OCI-LY7 (cell line): ENCODE data around the gene FCMR. TPM values are rescaled to one million over a fixed set of nuclear protein-coding genes. Genes with fewer than 3 reads are reported as not detected.

Source experiments
- BruUV-seq: library from RNA; stranded (reverse); fragments of 400-500 nt; replicated peaks from 2 replicates; lab custom pipeline; 2021; lab: Mats Ljungman, UMichigan
- CTCF ChIA-PET: fragments of 300-600 bp; sonication (Branson Sonifier 250); formaldehyde crosslinking; loops from one replicate; lab custom pipeline; 2022; ENCODE audit warnings: antibody characterized with exemption; ENCODE audit not compliant: unreplicated experiment; lab: Charles Lee
- POLR2A ChIA-PET: fragments of 300-600 bp; sonication (Branson Sonifier 250); formaldehyde crosslinking; loops from one replicate; lab custom pipeline; 2022; ENCODE audit warnings: antibody characterized with exemption; lab: Charles Lee
- DNase-seq: peaks from one replicate; pipeline ENCODE4 v3.0.0-alpha.2; 2015; ENCODE audit warnings: low spot score
- H2AFZ ChIP-seq: fragments of 200-600 bp; sonication (generic), shearing (Covaris generic); 2 replicates; pipeline ENCODE4 v1.6.1; 2014; ENCODE audit warnings: mild to moderate bottlenecking, antibody characterized with exemption, low read length, moderate library complexity
- H3K27ac ChIP-seq: fragments of 200-600 bp; sonication (generic); 2 replicates; pipeline ENCODE4 v1.5.1; 2014; ENCODE audit warnings: mixed run types, low read depth, mild to moderate bottlenecking, moderate library complexity, low read length, inconsistent platforms; ENCODE audit not compliant: poor library complexity, severe bottlenecking
- H3K36me3 ChIP-seq: fragments of 200-600 bp; sonication (generic); 2 replicates; pipeline ENCODE4 v1.6.1; 2014; ENCODE audit warnings: mild to moderate bottlenecking, antibody characterized with exemption, low read length, moderate library complexity, mixed read lengths; ENCODE audit not compliant: insufficient read depth
- H3K4me1 ChIP-seq: fragments of 200-600 bp; sonication (generic); 2 replicates; pipeline ENCODE4 v1.5.1; 2014; ENCODE audit warnings: mild to moderate bottlenecking, low read length; ENCODE audit not compliant: insufficient read depth, poor library complexity, severe bottlenecking
- H3K4me2 ChIP-seq: fragments of 200-600 bp; sonication (generic); 2 replicates; pipeline ENCODE4 v1.6.1; 2014; ENCODE audit warnings: mild to moderate bottlenecking, low read length
- H3K4me3 ChIP-seq: fragments of 200-600 bp; sonication (generic); 2 replicates; pipeline ENCODE4 v1.5.1; 2014; ENCODE audit warnings: mild to moderate bottlenecking, low read depth, low read length; ENCODE audit not compliant: poor library complexity, severe bottlenecking
- H3K79me2 ChIP-seq: fragments of 200-600 bp; sonication (generic); 2 replicates; pipeline ENCODE4 v1.6.1; 2016; ENCODE audit warnings: low read depth, mild to moderate bottlenecking, low read length, moderate library complexity, mixed read lengths; ENCODE audit not compliant: insufficient read depth
- H3K9me2 ChIP-seq: fragments of 200-600 bp; sonication (generic); 2 replicates; pipeline ENCODE4 v1.6.1; 2016; ENCODE audit warnings: mild to moderate bottlenecking, low read length, mixed read lengths; ENCODE audit not compliant: insufficient read depth
- H3K9me3 ChIP-seq: fragments of 200-600 bp; sonication (generic); 2 replicates; pipeline ENCODE4 v1.6.1; 2014; ENCODE audit warnings: mild to moderate bottlenecking, mixed run types, low read length, mixed read lengths
- H4K20me1 ChIP-seq: fragments of 200-600 bp; sonication (generic); 2 replicates; pipeline ENCODE4 v1.6.1; 2014; ENCODE audit warnings: mild to moderate bottlenecking, antibody characterized with exemption, low read length, moderate library complexity, mixed read lengths; ENCODE audit not compliant: insufficient read depth
- CTCF ChIP-seq: fragments of 200-600 bp; sonication (generic); conservative IDR thresholded peaks from 2 replicates; pipeline ENCODE4 v1.5.1; 2014; ENCODE audit warnings: mild to moderate bottlenecking, antibody characterized with exemption, low read length, moderate library complexity, mixed read lengths
- EZH2phosphoT487 ChIP-seq: fragments of 200-600 bp; sonication (generic); IDR thresholded peaks from 2 replicates; pipeline ENCODE4 v1.6.1; 2018; ENCODE audit warnings: low read depth, borderline replicate concordance, mild to moderate bottlenecking, mixed run types, antibody characterized with exemption, low read length, moderate library complexity, mixed read lengths
- intact Hi-C: fragments of 100-400 bp; cut with micrococcal nuclease; formaldehyde crosslinking; loops from one replicate; pipeline ENCODE4 v1.10.0; 2022; ENCODE audit not compliant: unreplicated experiment
- total RNA-seq, 2 experiments: library from RNA; depleted of rRNA in 1 of 2; stranded (reverse); fragments of >200 nt in 1 of 2; shearing (Covaris generic) in 1 of 2; gene quantifications; 2 replicates each; pipeline ENCODE4 v1.2.3, GENCODE V29; 2014 to 2022

Gene FCMR
- total RNA-seq, 2 experiments from 2014 or later = 5.2 to 9.2 TPM

GRCh38 chr1:206965781-206966180 is 44.0 kb upstream of the FCMR start:
- Histone ChIP-seq H3K9me3 (no peaks in the 10 kb centered on the region), H2AFZ (no peak overlapping the region), H3K27ac (no peak overlapping the region), H3K9me2 (no peaks in the 10 kb centered on the region), H3K79me2 (no peaks in the 10 kb centered on the region), H3K4me1 (no peaks in the 10 kb centered on the region), H3K4me3 (no peak overlapping the region), H3K36me3 (no peaks in the 10 kb centered on the region), H4K20me1 (no peaks in the 10 kb centered on the region), H3K4me2 (no peak overlapping the region)
- POLR2A ChIA-PET = interaction anchor here (0.6 kb wide), 1 partner anchor 46 kb away, joined by 5 read pairs; no protein-coding TSS in a partner anchor
- no peak for TF ChIP-seq CTCF
- TF ChIP-seq EZH2phosphoT487 = no peak
- intact Hi-C loops = no loop called here
- CTCF ChIA-PET = no interaction called here
- no TSS peak for BruUV-seq
- no peak for DNase-seq

GRCh38 chr1:206963740-206964139 is 42.0 kb upstream of the FCMR start:
- Histone ChIP-seq H3K4me2 (no peak overlapping the region), H3K4me3 (no peak overlapping the region), H3K4me1 (no peaks in the 10 kb centered on the region), H3K9me2 (no peaks in the 10 kb centered on the region), H3K27ac (no peak overlapping the region), H2AFZ (no peak overlapping the region), H3K9me3 (no peaks in the 10 kb centered on the region), H3K79me2 (no peaks in the 10 kb centered on the region), H4K20me1 (no peaks in the 10 kb centered on the region), H3K36me3 (no peaks in the 10 kb centered on the region)
- ChIA-PET POLR2A (no interaction called here), CTCF (no interaction called here)
- intact Hi-C loops = no loop called here
- no TSS peak for BruUV-seq
- DNase-seq = no peak
- TF ChIP-seq EZH2phosphoT487 (no peak), CTCF (no peak)

- Histone ChIP-seq H2AFZ (no peak overlapping the region), H3K79me2 (no peaks in the 10 kb centered on the region), H3K27ac (no peak overlapping the region), H3K36me3 (no peaks in the 10 kb centered on the region), H3K9me3 (no peaks in the 10 kb centered on the region), H3K4me3 (no peak overlapping the region), H3K9me2 (no peaks in the 10 kb centered on the region), H3K4me1 (no peaks in the 10 kb centered on the region), H4K20me1 (no peaks in the 10 kb centered on the region), H3K4me2 (no peak overlapping the region)
- intact Hi-C loops = no loop called here
- no peak for DNase-seq
- ChIA-PET CTCF (no interaction called here), POLR2A (no interaction called here)
- BruUV-seq = no TSS peak
- no peak for TF ChIP-seq EZH2phosphoT487
- no peak for TF ChIP-seq CTCF
These were observed 41.5 kb upstream of the FCMR start for GRCh38 chr1:206963119-206963712.
